OCI-LY3 (cell line): Measurements from ENCODE around the gene NOXO1.

ENCODE experiments used
- EZH2phosphoT487 ChIP-seq: fragments of 200-600 bp; shearing (Covaris generic); IDR thresholded peaks from 2 replicates; pipeline ENCODE4 v1.6.1; 2018; ENCODE audit warnings: antibody characterized with exemption, mixed run types, low read depth
- TF ChIP-seq, protein P1 (sequence below): fragments of 200-600, 300-600 bp; sonication (generic); IDR thresholded peaks from 2 replicates; pipeline ENCODE4 v1.5.1; 2014; ENCODE audit warnings: antibody characterized with exemption, low read length, low read depth

GRCh38 chr16:1990351-1991134 is 9.3 kb upstream of the NOXO1 start:
- TF ChIP-seq, protein P1, sequence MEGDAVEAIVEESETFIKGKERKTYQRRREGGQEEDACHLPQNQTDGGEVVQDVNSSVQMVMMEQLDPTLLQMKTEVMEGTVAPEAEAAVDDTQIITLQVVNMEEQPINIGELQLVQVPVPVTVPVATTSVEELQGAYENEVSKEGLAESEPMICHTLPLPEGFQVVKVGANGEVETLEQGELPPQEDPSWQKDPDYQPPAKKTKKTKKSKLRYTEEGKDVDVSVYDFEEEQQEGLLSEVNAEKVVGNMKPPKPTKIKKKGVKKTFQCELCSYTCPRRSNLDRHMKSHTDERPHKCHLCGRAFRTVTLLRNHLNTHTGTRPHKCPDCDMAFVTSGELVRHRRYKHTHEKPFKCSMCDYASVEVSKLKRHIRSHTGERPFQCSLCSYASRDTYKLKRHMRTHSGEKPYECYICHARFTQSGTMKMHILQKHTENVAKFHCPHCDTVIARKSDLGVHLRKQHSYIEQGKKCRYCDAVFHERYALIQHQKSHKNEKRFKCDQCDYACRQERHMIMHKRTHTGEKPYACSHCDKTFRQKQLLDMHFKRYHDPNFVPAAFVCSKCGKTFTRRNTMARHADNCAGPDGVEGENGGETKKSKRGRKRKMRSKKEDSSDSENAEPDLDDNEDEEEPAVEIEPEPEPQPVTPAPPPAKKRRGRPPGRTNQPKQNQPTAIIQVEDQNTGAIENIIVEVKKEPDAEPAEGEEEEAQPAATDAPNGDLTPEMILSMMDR, result no peak
- no peak for TF ChIP-seq EZH2phosphoT487
